ENCODE measurements around the gene NRCAM. TPM values are rescaled to one million over a fixed set of nuclear protein-coding genes. Genes with fewer than 3 reads are reported as not detected.

NRCAM gene
- total RNA-seq, 1 donor from 2014 or later = 33.2 TPM

GRCh38 chr7:108448584-108449505, 7.4 kb downstream of the NRCAM start:
- H3K27me3 Mint-ChIP-seq (ENCODE audit: low read depth) = peaks cover 10% of the 10 kb centered on the region

GRCh38 chr7:108442039-108442568, 14.1 kb downstream of the NRCAM start:
- no peak for TF ChIP-seq CTCF (conservative IDR thresholded peaks at IDR 0.05)
- Mint-ChIP-seq H3K9me3 (no peaks in the 10 kb centered on the region), H3K4me3 (no peak overlapping the region), H3K27me3 (ENCODE audit: low read depth) (no peaks in the 10 kb centered on the region), H3K4me1 (peaks cover 13% of the 10 kb centered on the region), H3K27ac (ENCODE audit: unreplicated experiment) (no peak overlapping the region), H3K36me3 (ENCODE audit: low read depth) (no peaks in the 10 kb centered on the region)
- no peak for DNase-seq (ENCODE audit: low read depth, low spot score)

More at GRCh38 chr7:108448584-108449505, 7.4 kb downstream of the NRCAM start:
- Mint-ChIP-seq H3K4me3 (peak overlapping the region; percentile 83), H3K4me1 (peaks cover 59% of the 10 kb centered on the region), H3K9me3 (no peaks in the 10 kb centered on the region), H3K36me3 (ENCODE audit: low read depth) (no peaks in the 10 kb centered on the region), H3K27ac (ENCODE audit: unreplicated experiment) (peak overlapping the region; percentile 97)
- TF ChIP-seq CTCF (conservative IDR thresholded peaks at IDR 0.05) = no peak
- DNase-seq (ENCODE audit: low read depth, low spot score) = peak; percentile 33

- TF ChIP-seq CTCF (conservative IDR thresholded peaks at IDR 0.05) = no peak
- H3K4me1 Mint-ChIP-seq = peaks cover 13% of the 10 kb centered on the region
Measured at GRCh38 chr7:108441392-108441955, 14.8 kb downstream of the NRCAM start.

GRCh38 chr7:108440613-108441012, 15.6 kb downstream of the NRCAM start:
- no peak for TF ChIP-seq CTCF (conservative IDR thresholded peaks at IDR 0.05)
- no peak for DNase-seq (ENCODE audit: low read depth, low spot score)
- Mint-ChIP-seq H3K36me3 (ENCODE audit: low read depth) (peaks cover 4% of the 10 kb centered on the region), H3K9me3 (peaks cover 4% of the 10 kb centered on the region), H3K4me1 (peaks cover 6% of the 10 kb centered on the region), H3K4me3 (no peak overlapping the region), H3K27ac (ENCODE audit: unreplicated experiment) (no peak overlapping the region), H3K27me3 (ENCODE audit: low read depth) (no peaks in the 10 kb centered on the region)

More at GRCh38 chr7:108441392-108441955, 14.8 kb downstream of the NRCAM start:
- no peak for DNase-seq (ENCODE audit: low read depth, low spot score)
- H3K36me3 Mint-ChIP-seq (ENCODE audit: low read depth) = peaks cover 4% of the 10 kb centered on the region
- H3K27ac Mint-ChIP-seq (ENCODE audit: unreplicated experiment) = no peak overlapping the region
- H3K4me3 Mint-ChIP-seq = no peak overlapping the region
- no peaks in the 10 kb centered on the region for H3K27me3 Mint-ChIP-seq (ENCODE audit: low read depth)
- H3K9me3 Mint-ChIP-seq = peaks cover 4% of the 10 kb centered on the region

GRCh38 chr7:108436906-108437305, 19.3 kb downstream of the NRCAM start:
- H3K4me1 Mint-ChIP-seq = peaks cover 11% of the 10 kb centered on the region
- no peaks in the 10 kb centered on the region for H3K27me3 Mint-ChIP-seq (ENCODE audit: low read depth)
- TF ChIP-seq CTCF (conservative IDR thresholded peaks at IDR 0.05) = no peak
- H3K36me3 Mint-ChIP-seq (ENCODE audit: low read depth) = peaks cover 9% of the 10 kb centered on the region
- H3K4me3 Mint-ChIP-seq = no peak overlapping the region
- H3K9me3 Mint-ChIP-seq = peaks cover 6% of the 10 kb centered on the region
- no peak for DNase-seq (ENCODE audit: low read depth, low spot score)
- H3K27ac Mint-ChIP-seq (ENCODE audit: unreplicated experiment) = no peak overlapping the region
